Activated T-cell treated with anti-CD3 and anti-CD28 coated beads for 48 hours (primary cell): ENCODE data around the gene C19orf12.
"Not testable (repeated sequence)": the region's sequence is repeated elsewhere in the genome, so short reads cannot be mapped to it uniquely, and the experiment has no call there.

ENCODE experiments used
- DNase-seq: peaks from one replicate; pipeline ENCODE4 v3.0.0-alpha.2; 2020; ENCODE audit warnings: low read depth

The C19orf12 gene

DNA sequence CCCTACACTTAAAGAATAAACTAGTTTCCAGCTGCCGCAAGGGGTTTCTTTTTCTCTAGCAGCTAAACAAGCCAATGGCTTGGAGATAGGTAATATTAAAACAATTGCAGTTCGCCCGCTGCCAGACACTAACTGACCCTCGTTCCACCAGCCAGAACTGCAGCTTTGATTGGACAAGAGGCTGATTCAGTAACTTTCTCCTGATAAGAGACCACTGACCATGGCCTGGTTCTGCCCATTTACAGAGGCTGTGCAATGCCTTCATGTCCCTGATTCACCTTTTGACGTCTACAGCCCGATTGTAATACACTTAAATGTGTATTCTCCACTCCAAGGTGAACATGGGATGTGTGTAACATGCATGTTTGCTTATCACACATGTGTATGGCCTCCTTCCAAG lies 12.8 kb upstream of the C19orf12 start:
- DNase-seq = no peak

DNA sequence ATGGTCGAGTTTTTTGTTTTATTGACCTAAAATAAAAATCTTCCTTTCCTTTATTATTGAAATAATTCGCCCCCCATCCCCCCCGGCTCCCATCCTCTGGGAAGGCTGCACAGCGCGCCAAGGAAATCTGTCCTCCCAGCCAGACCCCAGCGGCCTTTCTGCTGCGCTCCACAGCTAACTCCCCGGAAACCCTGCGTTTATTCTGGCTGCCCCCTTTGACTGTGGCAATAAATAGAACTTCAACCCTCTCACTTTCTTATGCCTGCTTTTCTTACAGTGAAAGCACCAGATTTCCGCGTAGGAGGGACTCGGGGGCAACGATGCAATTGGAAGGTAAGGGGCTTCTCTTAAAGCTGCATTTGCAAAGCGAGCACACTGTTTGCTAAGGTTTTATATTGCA lies 9.7 kb upstream of the C19orf12 start:
- DNase-seq = no peak

DNA sequence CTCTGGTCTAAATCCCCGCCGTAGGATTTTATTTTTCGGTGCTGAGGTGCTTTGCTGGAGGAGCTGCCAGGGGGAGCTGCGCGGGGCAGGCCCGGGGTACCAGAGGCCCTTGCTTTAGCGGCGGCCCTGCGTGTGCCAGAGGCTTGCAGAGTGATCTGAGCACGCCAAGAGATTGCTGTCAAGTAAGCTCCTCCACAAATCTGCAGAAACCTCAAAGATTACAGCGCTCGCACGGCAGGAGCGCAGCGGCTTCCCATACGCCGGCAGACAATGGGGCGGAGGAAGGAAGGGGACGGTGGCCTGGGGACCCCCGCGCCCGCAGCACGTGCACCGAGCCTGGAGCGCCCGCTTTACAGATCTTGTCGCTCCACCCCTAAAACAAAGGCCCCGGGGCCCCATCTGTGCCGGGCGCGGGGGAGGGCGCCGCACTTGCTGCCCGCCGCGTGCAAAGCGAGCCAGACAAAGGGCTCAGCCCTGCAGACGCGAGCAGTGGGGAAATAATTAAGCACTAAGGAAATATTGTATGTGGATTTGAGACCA lies 9.1 kb upstream of the C19orf12 start:
- peak; percentile 36 for DNase-seq

DNA sequence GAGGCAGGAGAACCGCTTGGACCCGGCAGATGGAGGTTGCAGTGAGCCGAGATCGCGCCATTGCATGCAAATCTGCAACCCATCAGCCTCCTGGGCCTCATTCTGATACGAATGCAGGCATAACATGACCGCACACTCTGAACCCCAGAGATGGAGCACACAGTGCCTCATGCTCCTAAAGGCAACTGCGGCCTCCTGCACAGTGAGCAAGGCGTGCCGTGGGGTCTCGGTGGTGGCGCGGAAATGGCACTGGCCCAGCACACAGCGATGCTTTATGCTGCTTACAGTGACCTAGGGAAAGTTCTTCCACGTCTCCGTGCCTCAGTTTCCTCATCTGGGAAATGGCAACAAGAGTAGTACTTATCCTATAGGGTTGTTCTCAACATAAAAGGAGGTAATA lies 2.0 kb upstream of the C19orf12 start:
- no peak for DNase-seq

DNA sequence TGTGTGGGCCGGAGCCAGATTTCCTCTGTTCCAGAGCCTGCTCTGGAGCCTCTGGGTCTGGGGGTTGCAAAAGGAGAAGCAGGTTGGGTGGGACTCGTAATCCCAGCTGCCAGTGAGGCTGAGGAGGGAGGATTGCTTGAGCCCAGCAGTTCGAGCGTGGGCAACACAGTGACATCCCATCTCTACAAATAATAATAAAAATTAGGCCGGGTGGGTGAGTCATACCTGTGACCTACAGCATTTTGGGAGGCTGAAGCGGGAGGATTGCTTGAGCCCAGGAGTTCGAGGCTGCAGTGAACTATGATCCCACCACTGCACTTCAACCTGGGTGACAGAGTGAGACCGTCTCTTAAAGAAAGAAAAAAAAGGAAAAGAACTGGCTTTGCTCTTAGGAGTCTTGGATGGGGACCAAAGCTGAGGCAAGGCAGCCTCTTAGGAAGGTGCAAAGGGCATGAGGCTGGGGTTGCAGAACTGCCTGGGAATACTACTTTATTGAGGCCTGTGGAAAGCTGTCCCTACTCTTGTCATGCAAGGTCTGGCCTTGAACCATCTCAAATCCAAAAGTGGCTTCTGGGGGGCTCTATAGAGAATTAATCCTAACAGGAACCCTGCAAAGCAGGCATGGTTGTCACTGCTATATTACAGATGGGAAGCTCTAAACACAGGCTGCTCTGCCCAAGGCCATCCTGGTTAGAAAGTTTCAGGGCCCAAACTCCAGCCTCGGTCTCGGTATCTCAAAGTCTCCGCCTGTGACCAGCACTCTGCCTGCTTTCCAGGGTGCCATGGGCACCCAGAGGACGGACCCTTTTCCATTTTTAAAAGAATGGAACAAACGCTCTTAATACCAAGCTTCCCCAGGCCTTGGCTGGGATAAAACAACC lies 880 bp upstream of the C19orf12 start:
- no peak for DNase-seq

DNA sequence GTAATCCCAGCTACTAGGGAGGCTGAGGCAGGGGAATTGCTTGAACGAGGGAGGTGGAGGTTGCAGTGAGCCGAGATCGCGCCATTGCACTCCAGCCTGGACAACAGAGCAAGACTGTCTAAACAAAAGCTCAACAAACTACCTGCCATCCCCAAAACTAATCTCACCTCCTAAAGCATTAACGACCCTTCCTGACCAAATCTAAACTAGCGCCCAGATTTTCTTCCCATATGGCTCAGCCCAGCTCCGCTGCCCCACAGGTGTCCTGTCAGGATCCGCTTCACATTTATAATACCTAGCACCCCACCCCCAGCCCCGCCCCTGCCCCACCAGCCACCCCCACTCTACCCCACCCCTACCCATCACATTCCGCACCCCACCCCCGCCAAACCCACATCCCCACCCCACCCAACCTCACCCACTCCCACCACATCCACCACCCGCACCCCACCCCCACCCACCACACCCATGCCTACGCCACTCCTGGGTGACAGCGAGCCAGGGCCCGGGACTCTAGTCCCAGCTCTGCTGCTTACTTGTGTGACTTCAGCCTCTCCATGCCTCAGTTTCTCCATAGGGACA lies 599 bp downstream of the C19orf12 start:
- no peak for DNase-seq

DNA sequence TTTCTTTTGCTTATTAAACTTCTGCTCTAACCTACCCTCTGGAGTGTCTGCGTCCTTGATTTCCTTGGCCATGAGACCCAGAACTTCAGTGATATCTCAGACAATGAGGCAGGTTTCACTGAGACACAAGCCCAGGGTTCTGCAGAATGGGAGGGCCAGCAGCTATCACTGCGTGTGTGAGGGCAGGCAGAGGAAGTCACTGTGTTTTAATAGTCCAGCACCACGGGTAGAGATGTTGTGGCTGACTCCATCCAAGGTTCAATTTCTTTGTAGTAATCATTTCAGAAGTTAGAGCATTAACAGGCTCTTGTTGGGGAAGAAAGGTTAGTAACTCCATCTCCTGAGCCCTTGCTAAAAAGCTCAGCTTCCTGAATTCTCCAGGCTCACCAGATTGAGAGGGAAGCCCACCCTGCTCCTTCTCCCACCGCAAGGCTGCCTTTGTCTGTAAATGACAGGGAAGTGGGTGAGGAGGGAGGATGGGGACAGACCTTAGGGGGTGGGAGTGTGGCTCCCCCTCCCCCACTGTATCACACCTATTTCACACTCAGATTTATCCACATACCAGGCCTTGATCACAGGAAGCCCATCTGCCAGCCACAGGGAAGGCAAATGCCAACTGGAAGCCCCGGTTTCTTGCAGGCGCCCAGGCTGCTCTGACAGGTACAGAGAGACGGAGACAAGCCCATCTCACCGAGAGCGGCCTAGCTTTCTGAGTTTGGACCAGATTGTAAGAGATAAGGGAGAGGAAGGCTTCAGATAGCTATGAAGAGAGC lies 2.1 kb downstream of the C19orf12 start:
- DNase-seq = no peak

DNA sequence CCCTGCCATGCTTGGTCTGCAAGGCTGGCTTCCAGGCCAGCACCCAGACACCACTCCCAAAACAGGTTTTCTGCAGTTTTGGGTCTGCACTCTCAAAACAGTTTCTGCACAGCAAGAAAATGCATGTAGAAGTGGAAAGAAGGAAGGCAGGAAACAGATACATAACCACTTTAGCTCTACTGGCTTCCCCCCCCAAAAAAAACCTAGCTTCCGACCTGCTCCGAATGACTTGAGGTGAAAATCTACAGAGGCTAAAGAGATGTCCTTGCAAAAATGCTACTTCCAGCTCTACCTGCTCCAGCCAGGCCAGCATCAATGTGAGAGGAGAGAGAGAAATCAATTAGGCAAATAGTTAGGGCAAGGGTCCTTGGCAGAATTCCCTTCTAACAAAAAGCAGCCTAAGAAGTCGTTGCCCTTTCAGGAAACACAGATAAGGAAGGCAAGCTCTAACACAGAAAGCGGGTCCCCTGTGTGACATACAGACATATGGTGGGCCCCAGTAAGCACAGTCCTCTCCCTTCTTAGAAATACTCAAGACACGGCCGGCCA lies 3.4 kb downstream of the C19orf12 start:
- DNase-seq = no peak

DNA sequence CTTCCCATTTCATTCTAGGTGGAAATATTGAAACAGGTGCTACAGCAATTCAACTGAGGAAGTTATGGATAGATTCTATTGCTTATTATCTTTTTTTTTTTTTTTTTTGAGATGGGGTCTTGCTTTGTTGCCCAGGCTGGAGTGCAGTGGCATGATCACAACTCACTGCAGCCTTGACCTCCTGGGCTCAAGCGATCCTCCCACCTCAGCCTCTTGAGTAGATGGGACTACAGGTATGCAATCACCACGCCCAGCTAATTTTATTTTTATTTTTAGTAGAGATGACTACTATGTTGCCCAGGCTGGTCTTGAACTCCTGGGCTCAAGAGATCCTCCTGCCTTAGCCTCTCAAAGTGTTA lies 5.6 kb downstream of the C19orf12 start:
- DNase-seq = not testable (repeated sequence)

DNA sequence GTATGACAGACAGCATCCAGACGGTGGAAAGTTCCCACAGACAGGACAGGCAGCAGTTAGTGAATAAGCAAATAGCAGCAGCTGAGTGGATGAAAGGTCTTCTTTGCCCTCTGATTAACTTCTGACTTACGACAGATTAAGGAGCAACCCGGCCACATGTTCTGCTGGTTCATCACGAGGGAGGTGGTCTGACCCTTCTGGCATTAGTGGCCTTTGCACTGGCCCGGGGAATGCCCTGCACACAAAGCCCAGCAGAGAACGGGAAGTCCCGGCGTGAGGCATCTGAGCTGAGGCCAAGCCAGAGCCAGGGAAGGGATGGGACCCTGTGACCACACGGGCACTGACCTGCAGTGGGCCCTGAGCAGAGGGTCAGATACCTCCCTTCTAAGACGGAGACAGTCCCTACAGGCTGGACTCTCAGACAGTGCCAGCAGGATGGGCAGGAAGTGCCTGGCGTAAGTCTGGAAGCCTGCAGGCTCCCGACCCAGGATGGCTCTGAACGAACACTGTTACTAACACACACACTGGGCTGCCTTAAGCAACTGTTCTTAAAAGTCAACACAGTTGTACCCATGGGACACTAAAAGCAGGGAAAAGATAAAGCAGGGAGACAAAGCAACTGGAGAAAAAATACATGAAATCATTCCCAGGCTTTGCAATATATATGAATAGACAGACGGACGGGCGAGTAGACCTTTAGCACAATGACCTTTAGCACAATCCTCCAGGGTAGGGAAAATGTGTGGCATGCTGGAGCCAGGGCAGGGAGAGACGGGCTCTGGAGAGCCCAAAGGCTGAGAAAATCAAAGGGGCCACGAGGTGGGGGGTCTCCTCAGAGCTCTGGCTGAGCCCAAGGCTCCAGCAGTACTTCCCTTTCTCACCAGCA lies 6.3 kb downstream of the C19orf12 start:
- DNase-seq = no peak

DNA sequence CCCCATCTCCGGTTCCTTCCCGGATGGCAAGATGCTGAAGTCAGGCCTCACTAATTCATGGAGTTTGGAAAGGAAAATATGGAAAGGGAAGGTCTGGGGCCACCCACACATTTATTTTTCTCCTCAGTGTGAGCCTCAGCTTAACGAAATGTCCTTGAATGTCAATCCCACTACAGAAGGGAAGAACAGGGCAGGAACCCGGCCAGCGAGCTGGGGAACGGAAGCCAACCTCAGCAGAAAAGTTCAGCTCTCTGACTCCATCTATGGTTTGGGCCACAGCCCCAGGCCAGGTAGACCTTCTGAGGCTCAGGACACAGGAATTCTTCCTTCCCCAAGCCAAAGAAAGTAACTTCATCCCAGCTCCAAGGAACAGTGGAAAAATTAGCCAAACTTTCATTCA lies 8.4 kb downstream of the C19orf12 start:
- no peak for DNase-seq

DNA sequence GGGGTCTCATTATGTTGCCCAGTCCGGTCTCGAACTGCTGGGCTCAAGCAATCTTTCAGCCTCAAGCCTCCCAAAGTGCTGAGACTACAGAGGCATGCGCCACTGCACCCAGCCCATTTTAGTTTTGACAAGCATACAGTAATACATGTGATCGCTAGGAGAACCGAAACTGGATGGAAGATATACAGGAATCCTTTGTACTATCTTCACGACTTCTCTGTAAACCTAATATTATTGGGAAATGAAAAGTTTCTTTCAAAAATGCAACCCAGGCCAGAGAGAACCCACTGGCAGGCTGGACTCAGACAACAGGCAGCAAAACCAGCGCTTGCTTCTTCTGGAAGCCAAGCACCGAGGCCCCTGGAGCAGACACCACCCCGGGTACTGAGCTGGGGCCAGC lies 9.4 kb downstream of the C19orf12 start:
- DNase-seq = no peak

DNA sequence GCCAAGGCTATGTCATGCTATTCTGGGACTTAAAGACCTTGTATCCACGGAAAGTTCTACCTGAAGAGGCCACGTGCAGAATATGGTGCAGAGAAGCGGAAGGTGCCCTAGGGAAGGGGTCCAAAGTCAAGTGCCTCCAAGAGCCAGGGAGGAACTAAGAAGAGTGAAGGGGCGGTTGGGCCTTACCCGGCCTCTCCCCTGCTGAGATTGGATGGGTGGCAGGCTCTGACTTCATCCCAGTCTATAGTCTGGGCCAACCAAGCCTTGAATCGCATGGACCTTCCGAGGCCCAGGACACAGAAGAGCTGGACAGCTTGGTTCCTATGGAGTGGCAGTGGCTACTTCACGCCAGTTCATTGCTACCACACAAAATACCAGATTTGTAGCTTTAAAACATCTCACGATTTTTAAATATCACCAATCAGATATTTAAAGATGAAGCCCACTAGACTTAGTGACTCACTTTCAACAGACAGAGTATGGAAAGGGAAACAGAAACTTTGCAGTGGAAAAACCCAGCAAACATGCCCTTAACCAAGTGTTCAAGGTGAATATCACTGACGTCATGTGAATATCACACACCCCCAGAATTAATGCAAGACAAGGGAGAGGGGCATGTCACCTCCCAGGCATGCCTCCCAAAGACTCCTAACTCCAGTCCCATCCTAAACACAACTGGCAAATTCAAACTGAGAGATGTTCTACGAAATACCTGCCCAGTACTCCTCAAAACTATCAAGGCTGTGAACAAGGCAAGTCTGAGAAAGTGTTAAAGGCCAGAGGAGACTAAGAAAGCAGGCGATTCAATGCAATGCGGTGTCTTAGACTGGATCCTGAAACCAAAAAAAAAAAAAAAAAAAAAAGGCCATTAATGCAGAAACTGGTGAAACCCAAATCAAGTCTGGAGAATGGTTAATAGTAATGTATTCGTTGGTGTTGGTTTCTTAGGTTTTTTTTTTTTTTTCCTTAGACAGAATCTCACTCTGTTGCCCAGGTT lies 10.2 kb downstream of the C19orf12 start:
- DNase-seq = no peak

DNA sequence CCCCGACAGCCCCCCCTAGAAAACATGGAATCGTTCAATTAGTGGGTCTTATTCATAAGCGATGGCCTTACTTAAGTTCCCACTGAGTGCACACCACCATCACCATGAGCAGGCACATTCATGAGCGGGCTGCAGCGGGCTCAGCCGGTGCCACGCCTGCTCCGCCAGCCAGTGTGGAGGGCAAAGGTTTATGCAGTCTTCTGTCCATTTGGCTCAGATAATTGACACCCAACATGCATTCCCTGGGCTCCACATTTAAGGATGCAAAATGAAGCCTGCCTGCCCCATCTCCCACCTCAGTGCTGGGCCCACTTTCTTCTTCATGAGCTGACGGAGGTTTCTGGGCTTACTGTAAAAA lies 12.1 kb downstream of the C19orf12 start:
- DNase-seq = no peak

DNA sequence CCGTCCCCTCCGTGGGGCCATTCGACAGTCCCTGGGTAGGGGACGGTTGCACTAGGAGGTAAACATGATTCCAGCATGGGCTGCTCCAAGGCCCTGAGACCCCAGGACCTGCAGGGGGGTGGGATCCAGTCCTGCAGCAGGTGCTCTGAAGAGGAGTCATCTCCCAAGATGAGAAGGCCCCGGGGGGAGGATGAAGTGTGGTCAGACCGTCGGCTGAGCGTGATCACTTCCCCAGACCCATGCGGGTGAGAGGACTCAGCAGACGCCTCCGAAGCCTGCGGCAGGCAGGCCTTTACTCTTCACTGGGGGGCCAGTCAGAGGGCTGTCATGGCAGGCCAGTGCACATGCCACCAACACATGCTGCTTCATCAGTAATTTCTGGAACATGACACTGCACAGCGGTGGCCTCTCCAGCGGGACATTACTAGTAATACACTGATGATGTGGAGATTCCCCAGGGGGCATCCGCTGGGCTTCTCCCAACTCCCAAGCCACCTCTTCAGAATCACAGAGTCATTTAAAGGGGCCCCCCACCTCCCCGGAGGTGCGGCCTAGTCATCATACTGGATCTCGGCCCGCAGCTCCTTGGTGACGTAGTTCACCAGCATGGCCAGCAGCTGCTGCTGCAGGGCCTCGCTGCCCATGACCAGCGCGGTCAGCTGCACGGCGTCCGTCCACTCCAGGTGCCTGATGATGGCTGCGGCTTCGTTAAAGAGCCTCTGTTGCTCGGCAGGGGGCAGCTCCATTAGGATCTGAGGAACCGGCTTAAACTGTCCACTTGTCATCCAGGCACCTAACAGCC lies 12.7 kb downstream of the C19orf12 start:
- DNase-seq = no peak

DNA sequence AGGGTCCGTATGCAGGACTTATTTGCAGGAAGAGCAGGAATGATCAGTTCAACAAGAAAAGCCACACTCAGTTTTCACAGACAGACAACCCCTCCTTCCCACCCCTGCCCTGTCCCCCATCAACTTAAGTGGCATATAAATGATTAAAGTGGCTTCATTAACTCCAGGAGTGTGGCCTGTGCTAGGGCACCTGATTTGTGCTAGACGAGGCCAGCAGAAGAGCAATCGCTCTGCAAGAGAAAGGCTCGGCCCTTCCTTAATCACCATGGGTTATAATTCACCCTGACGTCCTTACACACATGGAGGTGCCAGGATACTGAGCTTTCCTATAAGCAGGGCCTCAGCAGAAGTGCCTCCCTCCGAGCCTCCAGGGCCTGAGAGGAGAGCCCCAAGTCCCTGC lies 14.6 kb downstream of the C19orf12 start:
- no peak for DNase-seq

DNA sequence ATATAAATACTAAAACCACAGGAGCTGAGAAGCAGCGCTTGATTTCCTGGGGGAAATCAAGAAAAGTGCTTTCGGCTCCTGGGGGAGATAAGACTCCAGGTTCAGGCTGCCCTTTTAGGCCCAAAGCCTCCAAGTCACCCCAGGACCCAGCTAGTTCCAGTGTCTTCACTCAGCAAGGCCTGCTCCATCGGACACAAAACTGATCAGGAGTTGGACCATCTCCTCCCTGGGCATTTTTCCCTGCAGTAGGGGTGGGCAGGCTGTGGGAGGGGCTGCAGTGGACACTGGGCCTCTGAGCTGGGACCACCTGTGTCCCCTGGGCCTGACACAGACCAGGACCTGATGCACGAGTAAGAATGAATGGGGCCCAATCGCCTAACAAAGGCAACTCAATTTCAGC lies 15.2 kb downstream of the C19orf12 start:
- DNase-seq = no peak

DNA sequence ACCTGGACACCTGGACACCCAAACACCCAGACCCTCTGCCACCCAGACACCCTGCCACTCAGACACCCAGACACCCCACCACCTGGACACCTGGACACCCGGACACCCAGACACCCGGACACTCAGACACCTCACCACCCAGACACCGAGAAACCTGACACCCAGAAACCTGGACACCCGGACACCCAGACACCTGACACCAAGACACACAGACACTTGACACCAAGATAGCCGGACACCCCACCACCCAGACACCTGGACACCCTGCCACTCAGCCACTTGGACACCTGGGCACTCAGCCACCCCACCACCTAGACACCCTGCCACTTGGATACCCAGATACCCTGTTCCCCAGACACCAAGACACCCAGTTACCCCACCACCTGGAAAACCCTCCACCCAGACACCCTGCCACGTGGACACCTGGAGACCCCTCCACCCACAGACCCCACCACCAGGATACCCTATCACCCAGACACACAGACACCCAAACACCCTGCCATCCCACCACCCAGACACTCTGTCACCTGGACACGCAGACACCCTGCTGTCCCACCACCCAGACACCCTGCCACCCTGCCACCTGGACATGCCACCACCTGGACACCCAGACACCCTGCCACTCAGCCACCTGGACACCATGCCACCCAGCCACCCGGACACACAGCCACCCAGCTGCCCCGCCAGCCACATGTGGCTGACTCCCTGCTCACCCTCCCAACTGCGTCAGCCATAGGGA lies 17.4 kb downstream of the C19orf12 start:
- no peak for DNase-seq

DNA sequence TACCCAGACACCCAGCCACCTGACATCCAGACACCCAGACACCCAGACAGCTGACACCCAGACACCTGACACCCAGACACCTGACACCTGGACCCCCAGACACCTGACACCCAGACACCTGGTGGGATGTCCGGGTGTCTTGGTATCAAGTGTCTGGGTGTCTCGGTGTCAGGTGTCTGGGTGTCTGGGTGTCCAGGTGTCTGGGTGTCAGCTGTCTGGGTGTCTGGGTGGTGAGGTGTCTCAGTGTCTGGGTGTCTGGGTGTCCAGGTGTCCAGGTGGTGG lies 18.6 kb downstream of the C19orf12 start:
- DNase-seq = no peak
